HG02588 (cell line): ENCODE results near the gene RIPOR3.
"Not testable (repeated sequence)": the region's sequence is repeated elsewhere in the genome, so short reads cannot be mapped to it uniquely, and the experiment has no call there.

Experiments used
- ATAC-seq: cut with Tn5 transposase; IDR thresholded peaks from one replicate; pipeline ENCODE4 v1.9.1; 2021; ENCODE audit warnings: mild to moderate bottlenecking, moderate library complexity; ENCODE audit not compliant: unreplicated experiment

The RIPOR3 gene

DNA sequence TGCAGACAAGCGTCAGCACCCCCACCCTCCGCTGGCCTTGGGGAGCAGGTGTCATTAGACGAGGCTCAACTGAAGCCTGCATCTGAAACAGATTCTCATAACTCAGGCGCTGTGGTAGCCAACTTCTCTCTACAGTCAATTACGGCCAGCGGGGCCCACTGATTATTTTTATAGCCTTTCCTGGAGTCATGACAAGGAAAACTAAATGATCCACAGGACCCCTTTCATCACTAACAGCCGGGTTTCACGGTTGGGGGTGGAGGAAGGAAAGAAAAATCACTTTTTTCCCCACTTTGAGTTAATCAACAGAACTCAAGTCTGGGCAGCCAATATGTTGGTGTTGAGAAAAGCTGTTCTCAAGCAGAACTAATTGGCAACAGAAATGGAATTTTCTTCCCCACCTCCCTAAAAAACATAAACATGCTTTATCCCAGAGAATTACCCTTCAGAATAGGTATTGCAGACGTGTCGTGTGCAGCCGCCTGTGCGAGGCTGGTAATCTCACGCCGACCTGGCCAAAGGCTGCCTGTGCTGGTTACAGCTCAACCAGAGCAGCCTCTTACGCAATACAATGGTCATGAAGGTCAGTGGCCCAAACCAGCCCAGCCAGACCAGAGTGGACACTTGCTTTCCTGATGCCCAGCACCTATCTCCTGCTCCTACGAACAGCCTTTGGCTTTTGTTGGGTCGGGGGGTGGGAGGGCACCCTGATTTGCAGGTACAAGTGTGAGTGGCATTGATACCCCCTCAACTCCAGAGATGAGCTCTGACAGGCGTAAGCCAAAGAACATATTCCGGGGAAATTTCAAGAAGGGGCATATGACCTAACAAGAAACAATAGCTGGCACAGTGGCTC lies 11.0 kb downstream of the RIPOR3 start:
- no peak for ATAC-seq

DNA sequence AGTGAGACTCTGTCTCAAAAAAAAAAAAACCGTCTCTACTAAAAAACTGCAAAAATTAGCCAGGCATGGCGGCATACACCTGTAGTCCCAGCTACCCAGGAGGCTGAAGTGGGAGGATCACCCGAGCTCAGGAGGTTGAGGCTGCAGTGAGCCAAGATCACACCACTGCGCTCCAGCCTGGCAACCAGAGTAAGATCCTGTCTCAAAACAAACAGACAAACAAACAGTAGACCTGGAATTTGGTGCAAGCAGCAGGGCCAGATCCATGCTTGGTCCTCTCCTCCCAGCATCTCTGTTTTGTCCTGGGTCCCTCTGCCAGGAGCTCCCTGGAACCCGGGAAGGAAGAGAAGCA lies 11.6 kb downstream of the RIPOR3 start:
- no peak for ATAC-seq

DNA sequence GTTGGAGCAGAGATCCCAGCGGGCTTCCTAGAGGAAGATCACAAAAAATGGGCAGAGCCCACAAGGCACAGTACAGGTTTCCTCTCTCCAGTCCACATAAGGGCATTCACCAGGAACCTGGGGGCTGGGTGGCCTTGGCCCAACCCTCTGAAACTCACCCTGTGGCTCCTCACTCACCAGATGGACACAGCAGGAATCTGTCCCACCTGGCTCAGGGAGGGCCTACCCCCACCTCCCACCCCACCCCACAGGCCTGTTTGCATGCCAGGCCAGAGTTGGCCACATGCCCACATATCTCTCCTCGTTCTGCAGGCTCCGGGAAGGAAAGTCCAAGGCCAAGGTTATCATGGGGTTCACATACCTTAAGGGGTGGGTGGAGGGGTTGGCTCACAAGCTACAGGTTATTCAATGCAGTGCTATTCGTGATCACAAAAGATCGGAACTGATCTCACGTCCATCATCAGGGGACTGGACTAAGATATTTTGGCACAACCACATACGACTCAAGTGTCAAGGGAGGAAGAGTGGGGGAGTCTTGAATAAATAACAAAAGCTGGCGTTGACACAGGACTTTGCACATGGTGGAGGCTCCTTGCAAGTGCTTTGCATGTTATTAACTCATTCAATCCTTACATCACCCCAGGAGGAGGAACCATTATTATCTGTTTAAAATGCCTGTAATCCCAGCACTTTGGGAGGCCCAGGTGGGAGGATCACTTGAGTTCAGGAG lies 13.0 kb downstream of the RIPOR3 start:
- no peak for ATAC-seq

DNA sequence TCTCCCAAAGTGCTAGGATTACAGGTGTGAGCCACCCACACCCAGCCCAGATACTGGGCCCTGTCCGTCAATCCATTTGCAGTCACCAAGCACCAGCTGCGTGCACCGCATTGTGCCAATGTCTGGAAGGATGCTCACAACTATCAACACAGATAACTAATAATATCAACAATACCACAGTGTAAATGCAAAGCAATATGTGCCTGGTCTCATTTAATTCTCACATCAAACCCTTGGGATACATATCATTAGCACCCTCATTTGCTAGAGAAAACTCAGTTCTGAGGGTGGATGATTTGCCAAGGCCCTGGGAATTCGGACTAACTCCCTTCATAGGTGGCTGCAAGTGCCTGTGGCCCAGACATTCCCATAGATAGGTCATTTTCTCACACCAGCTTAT lies 14.5 kb downstream of the RIPOR3 start:
- no peak for ATAC-seq

DNA sequence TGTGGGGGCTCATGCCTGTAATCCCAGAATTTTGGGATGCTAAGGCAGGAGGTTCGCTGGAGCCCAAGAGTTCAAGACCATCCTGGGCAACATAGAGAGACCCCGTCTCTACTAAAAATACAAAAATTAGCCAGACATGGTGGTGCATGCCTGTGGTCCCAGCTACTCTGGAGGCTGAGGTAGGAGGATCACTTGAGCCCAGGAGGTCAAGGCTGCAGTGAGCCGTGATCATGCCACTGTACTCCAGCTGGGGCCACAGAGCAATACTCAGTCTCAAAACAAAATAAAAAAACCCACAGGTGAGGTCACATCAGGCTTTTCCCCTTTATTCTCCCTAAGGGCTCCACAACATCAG lies 15.0 kb downstream of the RIPOR3 start:
- ATAC-seq, result not testable (repeated sequence)

DNA sequence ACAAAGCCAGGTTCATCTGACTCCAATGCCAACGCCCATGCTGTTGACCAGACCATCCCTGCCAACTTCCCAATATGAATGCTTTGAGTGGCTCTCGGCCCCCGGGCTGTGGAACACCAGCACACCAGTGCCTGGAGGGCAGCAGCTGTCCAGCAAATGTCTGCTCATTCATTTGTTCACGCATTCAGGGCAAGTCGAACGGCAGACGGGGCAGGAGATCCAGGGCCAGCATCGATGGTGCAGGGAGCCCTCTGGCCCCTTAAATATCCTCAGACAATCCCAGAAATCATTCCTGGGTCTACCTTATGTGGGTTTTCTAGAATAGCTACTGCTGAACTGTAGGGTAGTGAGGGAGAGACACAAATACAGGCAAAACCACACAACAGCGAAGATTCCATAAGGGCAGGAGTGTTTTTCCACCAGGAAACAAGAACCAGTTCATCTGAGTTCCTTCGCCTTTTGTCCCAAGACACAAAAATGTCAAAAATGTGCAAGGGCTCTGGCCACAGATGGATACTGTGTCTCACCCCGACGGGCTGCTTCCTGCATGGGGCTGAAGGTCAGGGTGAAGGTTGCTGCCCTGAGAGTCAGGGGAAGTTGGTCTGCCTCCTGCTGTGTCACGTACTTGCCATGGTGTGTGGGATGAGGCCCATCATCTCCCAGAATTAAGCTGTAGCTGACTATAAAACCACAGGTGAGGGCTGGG lies 15.5 kb downstream of the RIPOR3 start:
- ATAC-seq, result no peak

DNA sequence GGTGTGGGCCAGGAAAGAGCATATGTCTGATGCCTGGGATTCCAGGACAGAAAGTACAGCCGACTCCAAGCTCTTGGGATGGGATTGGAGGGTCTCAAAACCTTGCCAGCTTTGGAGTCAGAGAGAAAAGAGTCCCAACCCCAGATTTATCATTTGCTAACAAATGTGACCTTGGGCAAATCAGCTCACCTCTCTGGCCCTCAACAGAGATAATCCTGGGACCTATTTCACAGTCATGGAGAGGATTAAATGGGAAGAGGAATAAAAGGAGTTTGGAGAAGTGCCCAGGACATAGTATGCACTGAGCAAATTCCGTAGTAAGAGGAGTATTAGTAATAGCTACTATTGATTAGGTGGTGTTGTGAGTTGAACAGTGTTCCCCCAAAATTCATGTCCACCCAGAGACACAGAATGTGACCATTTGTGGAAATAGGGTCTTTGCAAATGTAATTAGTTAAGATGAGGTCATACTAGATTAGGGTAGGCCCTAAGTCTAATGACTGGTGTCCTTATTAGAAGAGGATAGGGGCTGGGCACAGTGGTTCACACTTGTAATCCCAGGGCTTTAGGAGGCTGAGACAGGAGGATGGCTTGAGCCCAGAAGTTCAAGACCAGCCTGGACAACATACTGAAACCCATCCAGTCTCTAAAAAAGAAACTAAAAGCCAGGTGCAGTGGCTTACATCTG lies 17.1 kb downstream of the RIPOR3 start:
- ATAC-seq, result no peak

DNA sequence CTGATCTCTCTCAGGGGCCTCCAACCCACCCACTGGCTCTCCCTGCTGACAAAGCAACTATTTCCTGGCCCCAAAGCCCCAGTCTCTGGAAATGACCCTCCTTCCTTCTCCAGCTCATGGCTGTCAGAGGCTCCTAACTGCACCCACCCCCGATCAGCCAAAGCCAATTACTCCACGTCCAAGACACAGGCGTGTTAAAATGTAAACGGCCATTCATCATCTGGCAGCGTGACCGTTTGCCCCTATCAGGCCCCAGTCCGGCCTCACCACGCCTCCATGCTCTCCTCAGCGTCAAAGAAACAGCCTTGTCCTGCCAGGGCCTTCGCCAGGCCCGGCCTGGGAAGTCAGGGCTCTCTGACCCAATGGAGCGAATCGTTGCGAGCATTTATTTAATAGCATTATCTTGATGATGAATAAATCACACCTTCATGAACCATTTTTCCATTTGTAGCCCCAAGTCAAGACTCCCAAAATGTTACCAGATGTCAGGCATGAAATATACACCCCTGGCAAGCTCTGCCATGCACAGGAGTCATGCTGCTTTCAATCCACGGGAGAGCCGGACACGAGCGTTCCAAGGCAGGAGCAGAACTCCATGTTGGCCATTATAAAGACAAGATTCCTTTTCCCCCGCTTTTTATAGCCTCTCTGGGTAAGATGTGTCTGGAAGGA lies 17.7 kb downstream of the RIPOR3 start:
- ATAC-seq, result no peak

DNA sequence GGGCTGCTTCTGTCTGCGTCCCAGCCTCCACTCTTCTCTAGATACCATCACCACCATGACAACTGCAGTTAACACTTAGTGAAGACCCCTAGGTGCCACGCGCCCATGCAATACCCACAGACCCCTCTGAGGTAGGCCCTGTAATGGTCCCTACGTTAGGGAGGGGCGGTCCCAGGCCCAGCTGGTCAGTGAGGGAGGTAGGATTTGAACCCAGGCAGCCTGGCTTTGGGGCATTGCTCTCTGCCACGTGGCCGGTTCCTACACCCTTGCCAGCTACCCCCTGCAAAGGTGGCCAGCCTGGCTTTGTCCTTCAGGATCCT lies 18.2 kb downstream of the RIPOR3 start:
- no peak for ATAC-seq

DNA sequence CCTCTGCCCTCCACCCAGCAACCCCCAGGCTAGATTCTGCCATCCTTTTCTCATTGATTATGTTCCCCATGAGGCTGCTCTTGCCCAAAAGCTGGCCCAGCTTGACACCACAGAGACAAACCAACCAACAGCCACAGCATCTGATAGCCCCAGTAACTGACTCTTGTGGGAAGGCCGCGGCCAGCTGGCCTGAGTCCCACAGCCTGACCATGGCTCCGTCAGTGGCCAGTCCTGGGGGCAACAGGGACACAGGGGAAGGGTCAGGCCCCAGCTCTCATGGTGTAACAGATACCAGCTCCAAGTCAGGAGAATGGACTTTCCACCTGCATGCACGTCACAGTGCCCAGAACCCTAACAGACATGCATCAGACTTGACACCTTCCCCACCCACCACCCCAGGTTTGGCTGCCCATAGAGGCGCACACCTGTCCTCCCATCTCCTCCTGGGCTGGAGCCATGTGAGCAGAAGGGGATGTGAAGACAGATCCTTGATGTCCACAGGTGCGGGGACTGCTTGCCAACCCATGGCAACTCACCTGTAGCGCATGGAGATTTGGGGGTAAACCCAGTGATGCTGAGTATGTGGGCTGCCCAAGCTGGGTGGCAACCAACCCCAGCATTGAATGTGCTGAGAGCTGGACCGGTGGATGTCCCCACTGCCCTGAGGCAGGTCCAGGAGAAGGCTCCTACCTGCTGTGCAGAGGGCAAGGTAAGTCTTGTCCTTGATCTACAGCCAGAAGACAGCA lies 18.8 kb downstream of the RIPOR3 start:
- ATAC-seq, result no peak

DNA sequence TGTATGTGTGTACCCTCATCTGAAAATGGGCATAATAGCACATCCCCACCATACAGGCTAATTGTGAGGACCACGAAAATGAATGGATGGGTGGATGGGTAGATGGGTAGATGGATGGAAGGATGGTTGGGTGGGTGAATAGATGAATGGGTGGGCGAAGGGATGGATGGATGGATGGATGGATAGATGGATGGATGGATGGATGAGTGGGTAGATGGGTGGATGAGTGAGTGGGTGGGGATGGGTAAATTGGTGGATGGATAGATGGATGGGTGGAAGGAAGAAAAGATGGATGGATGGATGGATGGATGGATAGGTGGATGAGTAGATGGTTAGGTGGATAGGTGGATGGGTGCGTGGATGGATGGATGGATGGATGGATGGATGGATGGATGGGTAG lies 19.7 kb downstream of the RIPOR3 start:
- no peak for ATAC-seq

DNA sequence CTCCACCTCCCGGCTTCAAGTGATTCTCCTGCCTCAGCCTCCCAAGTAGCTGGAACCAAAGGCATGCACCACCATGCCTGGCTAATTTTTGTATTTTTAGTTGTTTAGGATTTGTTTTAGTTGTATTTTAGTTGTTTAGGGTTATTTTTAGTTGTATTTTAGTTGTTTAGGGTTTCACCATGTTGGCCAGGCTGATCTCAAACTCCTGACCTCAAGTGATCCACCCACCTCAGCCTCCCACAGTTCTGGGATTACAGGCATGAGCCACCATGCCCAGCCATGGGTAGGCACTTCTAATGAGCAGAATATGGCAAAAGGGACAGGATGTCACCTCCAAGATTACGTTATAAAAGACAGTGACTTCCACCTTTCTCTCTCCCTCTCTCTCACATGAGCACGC lies 20.3 kb downstream of the RIPOR3 start:
- not testable (repeated sequence) for ATAC-seq

DNA sequence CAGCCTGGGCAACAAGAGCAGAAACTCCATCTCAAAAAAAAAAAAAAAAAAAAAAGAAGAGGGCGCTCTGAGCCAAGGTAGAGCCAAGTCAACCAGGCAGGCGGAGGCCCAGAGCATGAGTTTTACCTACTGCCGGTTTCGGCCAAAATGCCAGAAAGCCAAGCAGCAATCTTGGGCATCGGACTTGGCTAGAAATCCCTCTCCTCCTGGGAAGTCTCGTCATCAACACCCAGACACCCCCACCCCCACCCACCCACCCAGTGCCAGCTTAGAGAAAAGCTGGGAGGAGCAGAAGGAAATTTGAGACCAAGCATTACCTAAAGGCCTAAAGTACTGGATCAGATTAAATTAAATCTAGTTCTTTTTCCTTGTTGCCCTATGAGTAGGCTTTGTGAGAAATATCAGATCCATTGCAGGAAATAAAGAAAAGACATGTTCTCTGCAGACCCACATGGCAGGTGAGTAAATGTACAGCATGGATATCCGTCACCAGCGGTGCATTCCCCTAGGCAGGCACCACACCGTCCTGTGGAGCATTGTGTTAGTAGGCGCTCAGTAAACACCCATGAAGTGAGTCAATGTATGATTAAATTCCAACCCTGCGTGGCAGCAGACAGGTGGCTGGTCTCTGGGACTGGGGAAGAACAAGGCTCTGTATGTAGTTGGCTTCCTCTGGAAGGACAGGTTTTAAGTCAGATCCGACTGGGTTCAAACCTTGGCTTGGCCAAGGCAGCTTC lies 21.0 kb downstream of the RIPOR3 start:
- ATAC-seq, result no peak

DNA sequence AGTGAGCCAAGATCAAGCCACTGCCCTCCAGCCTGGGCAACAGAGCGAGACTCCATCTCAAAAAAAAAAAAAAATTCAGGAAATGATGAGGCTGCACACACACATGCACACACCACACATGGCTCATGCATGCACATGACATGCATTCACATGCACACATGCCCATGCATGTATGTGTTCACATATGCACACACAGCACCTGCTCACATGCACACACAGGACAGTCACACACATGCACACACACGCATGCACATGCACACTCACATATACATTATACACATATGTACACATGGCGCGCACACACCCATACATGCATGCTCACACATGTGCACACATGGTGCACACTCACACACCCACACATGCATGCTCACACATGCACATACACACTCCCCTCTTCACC lies 22.5 kb downstream of the RIPOR3 start:
- no peak for ATAC-seq

DNA sequence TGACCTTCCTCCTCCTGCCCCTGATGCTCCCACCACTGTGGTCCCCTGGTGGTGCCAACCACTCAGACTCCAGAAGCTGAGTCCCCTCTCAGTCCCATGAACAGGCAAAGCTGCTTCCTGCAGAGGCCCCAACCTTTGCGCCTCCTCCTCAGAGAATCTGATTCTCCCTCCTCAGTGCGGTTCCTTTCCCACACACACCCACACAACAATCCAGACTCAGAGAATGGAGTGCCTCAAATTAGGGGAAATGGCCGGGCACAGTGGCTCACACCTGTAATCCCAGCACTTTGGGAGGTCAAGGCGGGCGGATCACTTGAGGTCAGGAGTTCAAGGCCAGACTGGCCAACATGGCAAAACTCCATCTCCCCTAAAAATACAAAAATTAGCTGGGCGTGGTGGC lies 23.0 kb downstream of the RIPOR3 start:
- no peak for ATAC-seq

DNA sequence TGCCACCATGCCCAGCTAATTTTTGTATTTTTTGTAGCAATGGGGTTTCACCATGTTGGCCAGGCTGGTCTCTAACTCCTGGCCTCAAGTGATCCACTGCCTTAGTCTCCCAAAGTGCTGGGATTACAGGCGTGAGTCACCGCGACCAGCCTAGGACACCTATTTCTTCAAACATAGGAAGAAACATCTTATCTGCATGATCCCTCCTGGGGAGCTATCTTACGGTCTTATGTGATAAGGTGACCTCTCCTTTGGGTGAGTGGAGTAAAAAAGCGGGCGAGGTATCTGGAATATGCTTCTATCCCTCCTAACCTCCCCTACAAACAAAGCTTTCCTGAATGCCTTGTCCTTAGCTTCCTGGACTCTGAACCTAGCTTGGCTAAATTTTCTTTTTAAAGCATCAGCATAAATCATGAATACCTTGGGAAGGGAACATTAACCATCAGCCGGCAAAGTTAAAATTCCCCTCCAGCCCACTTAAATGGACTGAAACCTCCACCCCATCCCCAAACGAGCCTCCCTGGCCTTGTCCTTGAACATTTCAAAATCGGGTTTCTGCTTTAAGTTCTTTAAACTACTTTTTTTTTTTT lies 24.5 kb downstream of the RIPOR3 start:
- no peak for ATAC-seq

DNA sequence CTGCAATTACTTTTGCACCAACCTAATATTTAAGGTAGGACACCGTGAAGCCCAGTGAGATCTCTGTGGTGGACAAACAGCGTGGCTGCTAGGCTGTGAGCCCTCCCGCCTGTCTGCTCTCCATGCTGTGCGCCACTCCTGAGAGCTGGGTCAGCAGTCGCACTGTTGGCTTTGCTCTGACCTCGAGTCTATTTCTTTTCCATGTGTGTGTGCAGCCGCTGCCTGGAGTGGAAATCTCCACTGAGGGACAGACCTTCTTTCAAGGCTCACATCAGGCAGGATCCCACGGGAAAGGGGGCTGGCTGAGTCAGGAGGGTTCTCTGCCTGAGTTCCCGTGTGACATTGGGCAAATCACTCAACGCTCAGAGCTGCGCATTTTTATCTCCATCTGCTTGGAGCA lies 27.1 kb downstream of the RIPOR3 start:
- ATAC-seq, result no peak

DNA sequence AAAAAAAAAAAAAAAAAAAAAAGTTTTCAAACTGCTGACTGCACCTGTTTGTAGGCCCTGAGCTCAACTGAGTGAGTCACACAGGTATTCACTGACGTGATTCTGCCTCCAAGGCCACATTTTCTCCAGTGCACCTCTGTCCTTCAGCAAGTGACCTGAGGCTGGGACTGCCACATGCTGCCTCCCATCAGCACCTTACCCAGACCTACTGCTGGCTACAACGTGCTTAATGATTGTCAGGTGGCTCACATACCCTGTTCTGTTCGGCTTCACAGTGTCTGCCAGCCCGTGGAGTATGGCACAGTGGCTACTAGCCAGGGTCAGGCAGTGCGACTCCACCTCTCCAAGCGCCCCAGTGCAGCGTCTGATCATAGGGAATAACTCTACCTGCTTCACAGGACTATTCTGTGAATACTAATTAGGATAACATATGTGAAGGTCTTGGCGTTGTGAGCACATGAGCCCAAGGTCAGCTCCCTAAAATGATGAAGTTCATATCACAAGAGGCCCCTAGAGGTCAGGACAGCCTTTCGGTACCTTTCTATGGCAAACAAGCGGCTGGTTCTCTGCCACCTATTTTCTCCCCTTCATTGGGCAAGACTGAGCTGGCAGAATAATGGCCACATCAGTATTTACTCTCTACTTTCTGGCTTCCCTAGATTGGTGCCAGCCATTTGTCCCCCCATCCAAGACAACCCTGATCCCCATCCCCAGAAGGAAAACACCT lies 28.1 kb downstream of the RIPOR3 start:
- no peak for ATAC-seq
